ENCODE measurements around the gene ERMAP.

ERMAP gene

DNA sequence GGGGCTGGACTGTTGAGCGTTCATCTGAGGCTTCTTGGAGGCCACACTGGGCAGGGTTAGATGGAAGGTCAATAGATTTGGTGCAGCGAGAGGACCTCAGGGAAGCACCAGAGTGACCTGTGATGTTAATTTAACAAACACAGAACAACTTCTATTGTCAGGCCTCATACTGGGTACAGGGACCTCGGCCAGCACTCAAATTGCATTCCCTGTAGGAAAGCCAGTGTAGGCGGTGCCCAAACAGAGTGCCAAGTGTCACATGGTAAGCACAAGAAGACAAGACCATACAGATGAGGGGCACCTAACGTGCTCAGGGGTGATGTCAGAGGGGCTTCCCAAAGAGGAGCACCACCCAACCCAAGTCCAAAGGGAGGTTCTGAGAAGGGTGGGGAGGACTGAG is 30.8 kb upstream of the ERMAP start:
- TF ChIP-seq, protein P1, sequence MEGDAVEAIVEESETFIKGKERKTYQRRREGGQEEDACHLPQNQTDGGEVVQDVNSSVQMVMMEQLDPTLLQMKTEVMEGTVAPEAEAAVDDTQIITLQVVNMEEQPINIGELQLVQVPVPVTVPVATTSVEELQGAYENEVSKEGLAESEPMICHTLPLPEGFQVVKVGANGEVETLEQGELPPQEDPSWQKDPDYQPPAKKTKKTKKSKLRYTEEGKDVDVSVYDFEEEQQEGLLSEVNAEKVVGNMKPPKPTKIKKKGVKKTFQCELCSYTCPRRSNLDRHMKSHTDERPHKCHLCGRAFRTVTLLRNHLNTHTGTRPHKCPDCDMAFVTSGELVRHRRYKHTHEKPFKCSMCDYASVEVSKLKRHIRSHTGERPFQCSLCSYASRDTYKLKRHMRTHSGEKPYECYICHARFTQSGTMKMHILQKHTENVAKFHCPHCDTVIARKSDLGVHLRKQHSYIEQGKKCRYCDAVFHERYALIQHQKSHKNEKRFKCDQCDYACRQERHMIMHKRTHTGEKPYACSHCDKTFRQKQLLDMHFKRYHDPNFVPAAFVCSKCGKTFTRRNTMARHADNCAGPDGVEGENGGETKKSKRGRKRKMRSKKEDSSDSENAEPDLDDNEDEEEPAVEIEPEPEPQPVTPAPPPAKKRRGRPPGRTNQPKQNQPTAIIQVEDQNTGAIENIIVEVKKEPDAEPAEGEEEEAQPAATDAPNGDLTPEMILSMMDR (IDR thresholded peaks at IDR 0.05; ENCODE audit: low read depth, low read length), result no peak
- H3K4me3 ChIP-seq (ENCODE audit: low read depth, low read length), result no peak overlapping the region

DNA sequence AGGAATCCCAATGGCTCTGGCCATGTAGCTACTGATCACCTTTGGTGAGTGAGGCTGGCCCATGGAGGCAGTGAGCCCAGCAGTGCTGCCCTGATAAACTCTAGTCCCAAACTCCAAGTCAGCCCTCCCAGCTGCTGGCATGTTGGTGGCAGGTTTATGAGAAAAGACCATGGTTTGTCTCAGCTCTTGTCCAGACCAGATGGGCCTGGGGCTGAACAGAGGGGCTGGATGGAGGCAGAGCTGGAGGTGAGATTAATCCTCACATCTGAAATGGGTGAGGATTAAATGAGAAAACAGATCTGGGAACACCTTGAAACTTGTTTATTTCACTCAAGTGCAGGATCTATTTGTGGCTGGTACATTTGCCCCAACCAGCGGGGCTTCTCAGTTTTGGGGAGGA is 28.9 kb upstream of the ERMAP start:
- TF ChIP-seq, protein P1 (IDR thresholded peaks at IDR 0.05; ENCODE audit: low read depth, low read length), result no peak
- H3K4me3 ChIP-seq (ENCODE audit: low read depth, low read length), result no peak overlapping the region

DNA sequence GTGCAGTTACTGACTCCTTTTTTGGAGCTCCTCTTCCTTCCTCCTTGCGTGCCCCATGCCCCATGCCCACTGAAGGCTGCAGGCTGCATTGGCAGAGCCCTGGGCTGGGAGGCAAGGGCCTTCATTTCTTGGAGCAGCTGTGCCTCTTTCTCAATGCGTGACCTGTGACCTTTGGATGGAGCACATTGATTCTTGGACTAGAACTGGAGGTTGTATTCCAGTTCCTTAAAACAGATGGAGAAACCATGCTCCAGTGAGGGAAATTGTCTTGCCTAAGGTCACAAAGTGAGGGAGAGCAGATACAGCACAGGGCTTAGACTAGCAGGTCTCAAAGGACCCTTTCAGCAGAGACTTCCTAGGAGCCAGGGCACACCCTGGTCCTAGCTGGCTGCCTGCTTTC is 23.1 kb upstream of the ERMAP start:
- no peak overlapping the region for H3K4me3 ChIP-seq (ENCODE audit: low read depth, low read length)
- TF ChIP-seq, protein P1 (IDR thresholded peaks at IDR 0.05; ENCODE audit: low read depth, low read length), result no peak

DNA sequence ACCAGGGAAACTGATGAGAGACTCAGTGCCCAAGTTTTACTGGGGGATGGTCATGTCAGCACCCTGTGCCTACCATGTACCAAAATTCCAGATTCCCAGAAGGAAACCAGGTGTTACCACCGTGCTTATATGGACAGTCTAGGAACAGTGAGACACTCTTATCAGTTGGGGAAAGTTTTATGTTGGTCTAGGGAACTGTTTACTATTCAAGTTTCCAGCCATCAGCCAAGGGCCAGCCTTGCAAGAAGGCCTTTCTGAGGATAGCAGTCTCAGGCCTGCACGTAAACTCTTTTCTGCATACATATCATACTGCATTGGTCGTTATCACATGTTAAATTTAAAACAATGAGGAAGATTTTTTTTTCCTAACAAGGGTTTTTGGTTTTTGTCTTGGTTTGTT is 19.5 kb upstream of the ERMAP start:
- no peak overlapping the region for H3K4me3 ChIP-seq (ENCODE audit: low read depth, low read length)
- TF ChIP-seq, protein P1 (IDR thresholded peaks at IDR 0.05; ENCODE audit: low read depth, low read length), result no peak

DNA sequence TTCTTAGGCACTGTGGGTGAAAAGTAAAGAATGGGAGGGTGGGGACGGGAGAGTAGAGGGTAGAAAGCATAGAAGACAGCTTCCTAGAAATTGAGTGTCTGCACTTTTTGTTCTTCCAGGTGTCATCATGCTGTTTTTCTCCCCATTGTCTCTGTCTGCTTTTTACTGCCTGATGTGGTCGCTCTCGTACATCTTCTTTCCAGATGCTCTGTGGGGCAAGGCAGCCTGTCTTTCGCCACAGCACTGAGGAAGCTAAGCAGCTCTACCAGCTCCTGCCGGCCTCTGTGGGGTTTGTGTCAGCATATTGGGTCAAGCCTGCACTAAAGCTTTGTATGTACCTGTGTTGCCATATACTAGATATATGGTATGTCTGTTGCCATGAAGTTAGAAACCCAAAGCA is 18.9 kb upstream of the ERMAP start:
- no peak overlapping the region for H3K4me3 ChIP-seq (ENCODE audit: low read depth, low read length)
- TF ChIP-seq, protein P1 (IDR thresholded peaks at IDR 0.05; ENCODE audit: low read depth, low read length), result no peak

DNA sequence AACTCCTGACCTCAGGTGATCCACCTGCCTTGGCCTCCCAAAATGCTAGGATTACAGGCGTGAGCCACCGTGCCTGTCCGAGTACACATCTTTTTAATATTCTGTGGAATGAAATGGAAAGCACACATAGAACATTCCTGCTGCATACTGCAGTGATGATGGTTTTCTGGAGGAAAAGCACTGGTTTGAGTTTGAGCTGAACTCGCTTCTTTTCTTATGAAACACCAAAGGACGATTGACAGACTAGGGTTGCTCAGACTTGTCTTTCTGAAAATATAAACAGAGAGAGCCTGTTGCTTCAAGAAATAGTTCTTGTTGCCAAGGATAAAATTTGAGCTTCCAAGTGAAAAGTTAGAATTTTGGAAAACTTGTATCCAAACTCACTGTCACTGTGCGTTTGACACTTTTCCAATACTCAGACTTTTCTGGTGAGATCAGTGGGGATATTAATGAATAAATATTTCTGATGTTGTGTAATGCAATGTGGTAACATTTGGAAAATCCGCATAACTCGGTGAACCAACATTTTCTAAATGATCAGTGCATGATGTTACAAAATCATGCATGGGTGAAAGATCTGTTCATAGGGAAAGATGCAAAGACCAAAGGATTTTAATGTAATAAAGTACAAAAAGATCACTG is 15.0 kb upstream of the ERMAP start:
- TF ChIP-seq, protein P1 (IDR thresholded peaks at IDR 0.05; ENCODE audit: low read depth, low read length), result no peak
- H3K4me3 ChIP-seq (ENCODE audit: low read depth, low read length), result no peak overlapping the region

DNA sequence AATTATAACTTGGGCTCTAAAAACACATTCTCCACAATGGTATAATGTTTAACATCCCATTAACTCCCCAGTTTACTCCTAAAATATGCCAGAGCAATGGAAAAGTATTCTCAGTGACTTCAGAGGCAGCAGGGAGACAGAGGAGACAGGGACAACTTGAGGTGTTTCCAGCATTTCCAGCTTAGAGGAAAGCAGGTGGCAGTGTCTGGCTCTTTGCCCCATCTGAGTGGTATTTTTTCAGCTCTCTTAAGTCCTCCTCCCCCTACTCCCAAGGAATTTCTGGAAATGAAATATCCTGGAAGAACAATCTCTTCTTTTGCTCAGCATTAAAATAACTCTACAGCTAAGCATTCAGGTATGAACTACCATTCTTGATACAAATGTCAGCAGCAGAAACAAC is 10.8 kb upstream of the ERMAP start:
- TF ChIP-seq, protein P1 (IDR thresholded peaks at IDR 0.05; ENCODE audit: low read depth, low read length), result no peak
- H3K4me3 ChIP-seq (ENCODE audit: low read depth, low read length), result no peak overlapping the region

All from WI38 (cell line).